ENCODE results near the gene RALGAPA1. TPM values are rescaled to one million over a fixed set of nuclear protein-coding genes. Genes with fewer than 3 reads are reported as not detected.

Gene RALGAPA1
- total and polyA plus RNA-seq, 9 of the 15 experiments (the other 6 are each of a cell fraction or from before 2014, with no cell fraction given) = 2.5 to 16.3 (median 6.2) TPM

- TF ChIP-seq NONO (IDR thresholded peaks at IDR 0.05; ENCODE audit: low read depth in 2 of 2, low read length in 1 of 2) (0 out of 4 replicates have a peak, but pooled peaks of 1 of the 2 experiments have one; percentile 25), ESRRA (IDR thresholded peaks at IDR 0.05; ENCODE audit: borderline replicate concordance, low read depth) (0 out of 2 replicates have a peak, but pooled peaks have one; percentile 10), SAFB2 (IDR thresholded peaks at IDR 0.05; ENCODE audit: borderline replicate concordance, low read depth, low read length, severe bottlenecking) (no peak), AFF4 (CRISPR knock-in tag; IDR thresholded peaks at IDR 0.05) (peak; percentile 46; the same call in 1 of the 2 replicates), ZFP36 (IDR thresholded peaks at IDR 0.05; ENCODE audit: low read depth, low read length, partially characterized antibody) (no peak), ETS1 (conservative IDR thresholded peaks at IDR 0.05; ENCODE audit: control insufficient read depth, low read depth, low read length) (0 out of 2 replicates have a peak, but pooled peaks have one; percentile 12), RB1 (IDR thresholded peaks at IDR 0.05; ENCODE audit: low read depth) (peak; percentile 69), MNT (conservative IDR thresholded peaks at IDR 0.05) (peak in 1 of 2 experiments; percentile 69; a peak in 2 of 4 replicates), NFRKB (IDR thresholded peaks at IDR 0.05; ENCODE audit: low read depth) (peak; percentile 61; the same call in 1 of the 2 replicates), TCF7L2 (IDR thresholded peaks at IDR 0.05; ENCODE audit: low read depth, low read length) (no peak), JUND (IDR thresholded peaks at IDR 0.05; ENCODE audit: borderline replicate concordance, low read depth, low read length) (no peak), JUND (tag; IDR thresholded peaks at IDR 0.05; ENCODE audit: borderline replicate concordance, low read depth, low read length) (no peak), KDM5B (IDR thresholded peaks at IDR 0.05; ENCODE audit: insufficient replicate concordance, low read depth, low read length) (peak; percentile 95), GABPB1 (CRISPR knock-in tag; IDR thresholded peaks at IDR 0.05) (peak; percentile 31; the same call in 1 of the 2 replicates), RCOR1 (IDR thresholded peaks at IDR 0.05; ENCODE audit: borderline replicate concordance in 1 of 2, low read depth in 2 of 2, low read length in 2 of 2) (0 out of 4 replicates have a peak, but pooled peaks of 1 of the 2 experiments have one; percentile 13)
These were observed 17.3 kb upstream of the RALGAPA1 start, which contains the start of gene BRMS1L (continued) for GRCh38 chr14:35826218-35826951.

All from K562 (cell line).